Measurements from ENCODE around the gene SLC38A3.
"Not testable (repeated sequence)": the region's sequence is repeated elsewhere in the genome, so short reads cannot be mapped to it uniquely, and the experiment has no call there.

Gene SLC38A3

GRCh38 chr3:50211368-50211717 lies 6.3 kb downstream of the SLC38A3 start:
- not testable (repeated sequence) for DNase-seq (ENCODE audit: low spot score)

GRCh38 chr3:50211930-50212329 lies 6.9 kb downstream of the SLC38A3 start:
- no peak for DNase-seq (ENCODE audit: low spot score)

DNA sequence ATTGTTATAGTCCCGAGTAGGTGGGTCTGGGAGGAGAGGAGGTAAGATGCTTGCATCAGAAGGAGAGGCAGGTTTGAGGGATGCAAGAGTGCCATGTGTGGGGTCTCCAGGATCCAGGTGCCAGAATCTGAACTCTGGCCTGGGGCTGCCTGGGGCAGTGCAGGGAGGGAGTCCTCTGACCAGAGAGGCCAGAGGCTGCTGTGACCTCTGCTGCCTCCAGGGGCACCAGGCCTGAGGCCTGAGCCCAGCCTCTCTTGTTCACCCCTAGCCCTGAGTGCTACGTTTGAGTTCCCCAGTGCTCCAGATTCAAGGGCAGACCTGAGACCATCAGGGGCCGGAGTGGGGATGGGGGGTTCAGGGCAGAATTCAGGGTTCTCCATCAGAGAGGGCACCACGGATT lies 7.4 kb downstream of the SLC38A3 start:
- no peak for DNase-seq (ENCODE audit: low spot score)

DNA sequence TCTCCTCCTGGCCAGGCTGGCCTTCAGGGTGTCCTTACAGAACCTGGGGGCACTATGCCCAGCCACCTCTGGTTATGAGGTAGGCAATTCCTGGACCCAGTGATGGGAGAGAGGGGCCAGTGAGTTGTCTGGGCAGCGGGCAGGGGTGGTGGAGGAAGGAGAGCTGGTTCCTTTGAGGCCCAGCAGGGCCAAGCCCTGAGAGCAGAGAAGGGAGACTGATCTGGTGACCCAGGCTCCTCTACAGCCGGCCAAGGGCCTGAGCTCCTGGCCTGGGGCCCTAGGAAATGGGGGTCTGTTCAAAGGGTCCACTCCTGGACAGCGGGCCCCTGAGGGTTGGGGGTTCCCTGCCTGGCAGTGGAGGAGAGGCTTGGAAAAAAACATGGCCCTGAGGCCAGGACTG lies 7.9 kb downstream of the SLC38A3 start:
- DNase-seq (ENCODE audit: low spot score) = no peak

- peak; percentile 95 for DNase-seq (ENCODE audit: low spot score)
These were observed 8.3 kb downstream of the SLC38A3 start for GRCh38 chr3:50213373-50213772.

- no peak for DNase-seq (ENCODE audit: low spot score)
These were observed 9.8 kb downstream of the SLC38A3 start for GRCh38 chr3:50214824-50215223.

DNA sequence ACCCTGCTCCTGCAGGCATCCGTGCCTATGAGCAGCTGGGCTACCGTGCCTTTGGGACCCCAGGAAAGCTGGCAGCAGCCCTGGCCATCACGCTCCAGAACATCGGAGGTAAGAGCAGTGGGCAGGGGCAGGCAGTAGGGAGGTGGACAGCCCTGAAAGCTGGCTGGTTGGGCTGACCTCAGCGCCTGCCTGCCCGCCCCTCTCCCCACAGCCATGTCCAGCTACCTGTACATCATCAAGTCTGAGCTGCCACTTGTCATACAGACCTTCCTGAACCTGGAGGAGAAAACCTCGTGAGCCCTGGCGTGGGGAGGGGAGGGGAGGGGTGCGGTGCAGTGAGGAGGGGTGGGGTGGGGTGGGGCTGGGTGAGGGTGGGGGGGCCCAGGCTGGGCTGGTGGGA lies 10.5 kb downstream of the SLC38A3 start:
- DNase-seq (ENCODE audit: low spot score) = no peak

DNA sequence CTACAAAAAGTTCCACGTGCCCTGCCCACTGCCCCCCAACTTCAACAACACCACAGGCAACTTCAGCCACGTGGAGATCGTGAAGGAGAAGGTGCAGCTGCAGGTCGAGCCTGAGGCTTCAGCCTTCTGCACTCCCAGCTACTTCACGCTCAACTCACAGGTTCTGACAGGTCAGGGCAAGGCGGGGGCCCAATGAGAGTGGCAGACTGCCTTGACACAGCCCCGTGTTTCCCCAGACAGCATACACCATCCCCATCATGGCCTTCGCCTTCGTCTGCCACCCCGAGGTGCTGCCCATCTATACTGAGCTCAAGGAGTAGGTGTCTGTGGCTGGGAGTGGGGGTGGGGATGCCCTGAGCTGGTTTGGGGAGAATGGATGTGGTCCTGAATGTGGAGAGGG lies 12.6 kb downstream of the SLC38A3 start:
- no peak for DNase-seq (ENCODE audit: low spot score)

- no peak for DNase-seq (ENCODE audit: low spot score)
These were observed 13.4 kb downstream of the SLC38A3 start for GRCh38 chr3:50218448-50218847.

DNA sequence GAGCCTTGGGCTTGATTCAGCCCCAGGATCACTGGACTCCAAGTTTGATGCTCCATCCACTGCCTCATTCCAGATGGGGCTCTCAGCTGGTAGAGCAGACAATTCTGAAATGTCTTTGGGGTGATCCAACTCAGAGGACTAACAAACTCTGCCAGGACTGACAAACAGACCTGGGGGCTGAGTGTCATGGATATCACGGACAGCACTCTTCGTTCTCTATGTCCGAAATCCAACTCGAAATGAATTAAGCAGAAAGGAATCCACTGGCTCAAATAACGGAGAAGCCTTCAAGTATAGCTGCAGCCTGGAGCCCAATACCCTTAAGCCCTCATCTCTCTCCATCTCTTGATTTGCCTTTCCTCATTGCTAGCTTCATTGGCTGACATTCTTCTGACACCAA lies 14.2 kb downstream of the SLC38A3 start:
- no peak for DNase-seq (ENCODE audit: low spot score)

DNA sequence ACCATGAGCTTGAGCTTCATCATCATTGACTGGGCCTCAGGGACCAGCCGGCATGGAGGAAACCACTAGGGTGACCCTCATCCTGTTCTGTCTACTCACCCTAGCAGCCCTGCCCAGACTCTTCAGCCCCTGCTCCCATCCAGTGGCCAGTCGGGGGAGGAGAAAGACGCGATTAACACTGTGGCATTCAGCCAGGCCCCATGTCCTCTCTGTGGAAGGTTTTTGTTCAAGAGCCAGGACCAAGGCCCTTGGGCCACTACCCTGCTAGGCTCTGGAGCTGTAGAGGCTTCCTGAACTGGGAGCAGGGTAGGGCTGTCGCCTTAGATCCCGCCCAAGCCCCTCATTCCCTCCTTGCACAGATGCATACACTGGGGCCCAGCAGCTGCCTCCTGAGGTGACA lies 15.0 kb downstream of the SLC38A3 start:
- DNase-seq (ENCODE audit: low spot score) = no peak

- DNase-seq (ENCODE audit: low spot score) = no peak
These were observed 16.0 kb downstream of the SLC38A3 start for GRCh38 chr3:50221051-50221410.

DNA sequence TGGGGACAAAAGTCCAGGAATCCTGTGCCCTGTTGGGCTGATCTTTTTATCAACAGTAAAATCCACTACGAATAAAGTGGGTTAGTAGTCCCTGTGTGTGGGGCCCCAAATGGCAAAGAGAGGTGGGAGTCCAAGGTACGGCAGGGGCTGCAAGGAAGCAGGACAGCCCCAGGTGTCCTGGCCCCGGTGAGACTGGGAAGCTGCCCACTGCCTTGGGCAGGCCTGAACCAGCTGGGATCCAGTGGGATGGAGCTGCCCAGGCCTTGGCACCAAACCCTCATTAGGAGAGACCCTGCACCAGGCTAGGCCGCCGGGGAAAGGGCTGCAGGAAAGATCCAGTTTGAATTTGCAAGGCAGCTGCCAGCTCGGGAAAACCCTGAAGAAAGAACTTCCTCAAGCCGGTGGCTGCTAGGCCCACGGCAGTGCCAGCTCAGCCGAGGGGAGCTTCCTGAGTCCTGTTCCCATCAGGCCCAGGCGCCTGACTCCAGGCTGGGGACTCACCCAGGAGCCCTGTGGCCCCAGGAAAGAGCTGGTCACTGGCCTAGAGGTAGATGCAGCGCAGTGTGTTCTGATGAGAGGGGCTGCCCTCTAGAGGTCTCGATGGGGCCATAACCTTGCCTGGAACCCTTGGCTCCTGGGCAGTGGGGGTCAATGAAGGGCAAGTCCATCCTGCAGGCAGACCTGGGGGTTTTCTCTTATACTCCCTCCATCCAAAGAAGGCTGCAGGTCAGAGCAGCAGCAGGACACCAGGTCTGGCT lies 16.5 kb downstream of the SLC38A3 start:
- peak; percentile 45 for DNase-seq (ENCODE audit: low spot score)

- DNase-seq (ENCODE audit: low spot score) = no peak
These were observed 17.1 kb downstream of the SLC38A3 start for GRCh38 chr3:50222169-50222528.

DNA sequence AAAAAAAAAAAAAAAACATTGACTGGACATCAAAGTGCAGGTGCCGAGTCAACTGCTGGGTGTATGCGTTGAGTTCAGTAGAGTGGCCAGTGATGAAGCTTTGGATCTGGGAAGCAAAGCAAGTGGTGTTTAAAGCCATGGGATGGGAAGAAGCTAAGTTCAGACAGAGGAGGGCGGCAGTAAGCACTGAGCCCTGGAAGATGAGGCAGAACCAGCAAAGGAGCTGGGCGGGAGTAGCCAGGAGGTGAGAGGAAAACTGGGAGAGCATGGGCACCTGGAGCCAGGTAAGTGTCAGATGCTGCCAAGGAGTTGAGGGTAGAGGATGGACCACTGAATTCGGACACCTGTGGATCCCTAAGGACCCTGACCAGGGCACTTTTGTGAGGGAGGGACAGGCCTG lies 19.6 kb downstream of the SLC38A3 start:
- DNase-seq (ENCODE audit: low spot score) = no peak

- DNase-seq (ENCODE audit: low spot score) = peak; percentile 60
These were observed 21.9 kb downstream of the SLC38A3 start for GRCh38 chr3:50226888-50227389.

GRCh38 chr3:50227390-50228183 lies 22.5 kb downstream of the SLC38A3 start:
- DNase-seq (ENCODE audit: low spot score) = peak; percentile 90

DNA sequence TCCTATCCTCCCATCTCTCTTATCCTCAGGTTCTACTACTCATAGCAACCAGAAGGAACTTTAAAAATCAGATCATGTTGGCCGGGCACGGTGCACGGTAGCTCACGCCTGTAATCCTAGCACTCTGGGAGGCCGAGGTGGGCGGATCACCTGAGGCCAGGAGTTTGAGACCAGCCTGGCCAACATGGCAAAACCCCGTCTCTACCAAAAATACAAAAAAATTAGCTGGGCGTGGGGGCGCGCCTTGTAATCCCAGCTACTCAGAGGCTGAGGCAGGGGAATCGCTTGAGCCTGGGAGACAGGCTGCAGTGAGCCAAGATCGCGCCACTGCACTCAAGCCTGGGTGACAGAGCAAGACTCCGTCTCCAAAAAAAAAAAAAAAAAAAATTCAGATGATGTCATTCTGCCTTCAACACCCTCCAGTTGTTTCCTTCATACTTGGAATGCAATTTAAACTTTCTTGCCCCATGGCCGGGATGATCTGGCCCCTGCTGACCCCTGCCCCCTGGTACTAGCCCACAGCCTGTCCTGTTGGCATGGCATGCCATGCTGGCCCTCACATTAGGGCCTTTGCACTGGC lies 23.2 kb downstream of the SLC38A3 start:
- not testable (repeated sequence) for DNase-seq (ENCODE audit: low spot score)

GRCh38 chr3:50229490-50229889 lies 24.4 kb downstream of the SLC38A3 start:
- no peak for DNase-seq (ENCODE audit: low spot score)

DNA sequence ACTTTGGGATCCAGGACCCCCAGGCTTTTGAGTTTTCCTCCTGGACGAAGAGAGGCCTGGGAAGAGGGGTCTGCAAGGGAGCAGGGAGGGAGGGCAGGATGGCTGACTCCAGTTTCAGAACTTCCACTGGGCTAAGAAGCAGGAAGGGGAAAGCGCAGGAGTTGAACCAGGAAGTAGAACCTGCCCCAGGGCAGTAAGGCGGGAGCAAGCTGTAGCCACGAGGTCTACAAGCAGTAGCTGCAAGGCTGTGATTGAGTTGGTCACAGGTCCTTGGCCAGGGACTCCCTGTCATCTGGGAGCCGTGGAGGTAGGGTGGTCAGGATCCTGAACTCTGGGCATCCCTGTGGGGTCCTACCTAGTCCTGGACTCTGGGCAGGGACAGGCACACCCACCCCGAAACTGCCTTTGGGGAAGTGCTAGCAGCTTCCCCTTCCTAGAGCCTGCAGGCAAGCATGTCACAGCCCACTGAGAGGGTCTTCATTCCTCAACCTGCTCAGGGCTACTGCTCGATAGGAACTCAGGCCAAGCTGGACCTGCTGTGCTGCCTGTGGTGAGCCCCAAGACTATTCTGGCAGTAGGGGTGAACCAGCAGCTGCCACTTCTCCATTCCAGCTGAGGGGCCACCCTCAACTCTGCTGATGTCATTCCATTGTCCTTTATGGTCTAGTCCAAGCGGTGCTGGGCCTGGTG lies 25.2 kb downstream of the SLC38A3 start:
- DNase-seq (ENCODE audit: low spot score) = peak; percentile 54

DNA sequence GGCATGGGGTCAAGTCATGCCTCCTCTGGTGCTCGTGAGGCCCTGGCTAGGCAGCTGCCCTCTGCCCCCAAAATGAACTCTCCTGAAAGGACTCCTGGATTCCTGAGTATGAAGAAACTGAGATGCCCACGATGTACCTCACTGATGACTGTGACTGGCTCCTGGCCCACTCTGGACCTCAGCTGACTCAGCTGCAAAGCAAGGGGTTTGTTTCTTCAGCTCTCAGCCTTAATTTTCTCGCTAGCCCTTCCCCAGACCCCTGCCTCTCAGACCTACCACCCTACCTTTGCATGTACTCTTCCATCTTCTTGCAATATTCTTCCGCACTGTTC lies 25.7 kb downstream of the SLC38A3 start:
- DNase-seq (ENCODE audit: low spot score) = no peak

GRCh38 chr3:50231581-50231980 lies 26.5 kb downstream of the SLC38A3 start:
- no peak for DNase-seq (ENCODE audit: low spot score)

DNA sequence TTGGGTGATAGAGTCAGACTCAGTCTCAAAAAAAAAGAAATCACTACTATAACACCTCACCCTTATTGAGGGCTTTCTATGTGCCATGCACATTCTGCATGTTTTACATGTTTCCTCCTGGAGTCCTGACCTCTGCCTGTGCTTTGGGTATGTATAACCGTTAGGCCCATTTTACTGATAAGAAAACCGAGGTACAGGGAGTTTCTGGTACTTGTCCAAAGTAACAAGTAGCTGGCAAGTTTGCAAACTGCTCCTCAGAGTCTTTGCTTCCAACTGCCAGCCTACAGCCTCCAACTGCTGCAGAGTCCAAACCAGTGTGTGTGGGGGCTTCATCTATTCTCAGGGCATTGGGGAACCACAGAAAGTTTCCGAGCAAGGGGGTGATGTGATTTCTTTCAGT lies 27.2 kb downstream of the SLC38A3 start:
- no peak for DNase-seq (ENCODE audit: low spot score)

All from Ammon's horn (tissue), 1 donor.